Anterior cingulate cortex (tissue), 58 donors: ENCODE results near the gene CDH20.
"Not testable (repeated sequence)": the region's sequence is repeated elsewhere in the genome, so short reads cannot be mapped to it uniquely, and the experiment has no call there.

Experiments used
- DNase-seq, 58 donors: peaks; one replicate each; lab custom pipeline; 2025; lab: John Stamatoyannopoulos, UW

CDH20 gene

DNA sequence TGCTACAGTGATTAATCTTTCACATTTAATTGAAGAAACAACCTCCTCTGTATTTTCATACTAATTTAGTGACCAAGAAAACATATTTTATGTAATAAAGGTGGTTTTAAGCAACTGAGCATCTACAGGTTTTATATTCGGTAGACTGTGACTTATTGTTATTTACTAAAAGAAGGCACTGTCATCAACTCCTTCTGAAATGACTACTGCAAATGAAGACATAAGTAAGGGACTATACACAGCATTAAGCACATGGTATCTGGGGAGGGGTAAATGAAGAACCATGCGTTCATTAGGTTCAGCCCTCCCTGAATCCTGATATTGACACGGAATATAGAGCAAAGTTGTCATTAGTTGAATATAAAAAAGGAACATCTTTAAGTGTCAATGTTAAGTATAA, 4.3 kb downstream of the CDH20 start:
- no peak for DNase-seq

DNA sequence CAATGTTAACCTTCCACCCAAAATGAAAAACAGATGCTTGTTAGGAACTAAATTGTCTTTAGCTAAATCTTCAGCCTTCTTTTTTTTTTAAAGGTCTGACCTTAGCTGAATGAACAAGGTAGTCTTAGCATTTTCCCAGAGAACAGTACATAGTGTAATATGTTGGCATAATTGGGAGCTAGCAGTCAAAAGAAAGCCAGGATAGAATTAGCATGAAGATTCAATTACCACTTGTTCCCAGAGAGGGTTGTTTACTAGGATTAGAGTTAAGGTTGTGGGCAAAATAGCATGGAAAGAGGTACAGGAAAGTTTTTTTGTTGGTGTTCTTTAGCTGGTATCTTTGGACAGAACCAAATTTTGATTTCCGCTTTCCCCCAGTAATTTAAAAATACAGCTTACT, 6.9 kb downstream of the CDH20 start:
- DNase-seq = peak in 1 of 58 donors; percentile 16

DNA sequence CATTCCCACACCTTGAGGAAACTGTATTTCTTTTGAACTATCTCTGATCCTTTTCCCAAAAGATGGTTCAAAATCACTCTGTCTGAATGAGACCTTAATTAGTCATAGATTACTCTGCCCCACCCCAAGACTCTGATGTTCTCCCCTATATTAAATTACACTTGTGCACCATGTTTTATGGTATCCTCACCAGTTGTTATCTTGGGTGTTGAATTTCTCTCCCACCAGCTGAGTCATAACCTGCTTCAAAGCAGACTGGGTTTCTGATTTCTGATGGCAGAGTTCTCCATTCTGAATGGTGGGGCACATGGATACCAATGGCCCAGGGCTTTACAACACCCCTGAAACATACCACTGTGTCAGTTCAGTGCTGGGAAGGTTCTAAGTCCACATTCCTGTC, 15.0 kb downstream of the CDH20 start:
- DNase-seq = no peak

DNA sequence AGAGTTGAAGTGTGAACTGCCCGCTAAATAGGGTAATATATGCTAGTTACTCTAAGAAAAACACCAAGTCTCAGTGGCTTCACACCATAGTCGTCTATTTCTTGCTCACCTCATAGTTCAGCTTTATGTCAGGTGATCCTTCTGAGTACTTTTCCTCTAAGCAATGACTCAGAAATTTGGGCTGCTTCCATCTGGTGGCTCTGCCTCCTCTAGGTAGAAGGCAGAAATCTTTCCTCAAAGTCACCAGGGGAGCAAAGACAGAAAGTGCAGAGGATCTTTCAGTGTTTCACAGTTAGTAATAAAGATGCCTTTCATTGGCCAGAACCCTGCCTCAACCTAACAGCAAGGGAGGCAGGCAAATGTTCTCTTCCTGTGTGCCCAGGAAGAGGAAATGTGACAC, 17.3 kb downstream of the CDH20 start:
- no peak for DNase-seq

DNA sequence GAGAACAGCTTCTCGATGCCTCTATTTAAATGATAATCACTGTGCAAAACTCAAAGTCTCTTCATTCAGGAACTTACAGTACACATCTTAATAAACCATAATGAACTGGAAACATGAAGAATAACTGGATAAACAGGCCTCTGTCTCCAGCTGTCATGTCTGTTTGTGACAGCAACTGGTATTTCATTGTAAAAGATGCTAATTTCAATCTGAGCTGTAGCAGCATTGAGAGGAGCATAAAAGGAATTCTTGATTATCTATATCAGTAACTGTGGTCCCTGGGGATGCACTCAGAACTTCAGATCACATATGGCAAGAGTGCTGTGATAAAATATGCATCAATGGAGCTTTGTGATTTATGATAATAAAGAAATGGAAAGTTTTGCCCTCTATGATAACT, 18.8 kb downstream of the CDH20 start:
- no peak for DNase-seq

DNA sequence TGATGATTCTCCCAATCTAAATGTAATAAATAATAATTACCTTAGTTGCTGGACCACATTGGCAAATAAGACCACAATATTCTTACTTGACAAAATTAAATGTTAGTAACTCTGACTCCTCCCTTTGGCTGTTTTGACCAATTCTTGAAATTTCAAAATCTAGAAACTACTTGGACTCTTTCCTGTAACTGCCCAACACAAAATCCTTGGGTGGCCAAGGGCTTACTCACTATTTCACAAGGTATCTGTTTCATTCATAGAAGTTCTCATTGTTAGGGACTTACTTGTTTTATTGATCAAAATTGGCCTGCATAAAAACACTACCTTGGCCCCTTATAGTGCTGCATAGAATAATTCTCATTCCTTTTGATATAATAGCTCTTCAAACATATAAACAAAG, 19.4 kb downstream of the CDH20 start:
- DNase-seq = no peak

DNA sequence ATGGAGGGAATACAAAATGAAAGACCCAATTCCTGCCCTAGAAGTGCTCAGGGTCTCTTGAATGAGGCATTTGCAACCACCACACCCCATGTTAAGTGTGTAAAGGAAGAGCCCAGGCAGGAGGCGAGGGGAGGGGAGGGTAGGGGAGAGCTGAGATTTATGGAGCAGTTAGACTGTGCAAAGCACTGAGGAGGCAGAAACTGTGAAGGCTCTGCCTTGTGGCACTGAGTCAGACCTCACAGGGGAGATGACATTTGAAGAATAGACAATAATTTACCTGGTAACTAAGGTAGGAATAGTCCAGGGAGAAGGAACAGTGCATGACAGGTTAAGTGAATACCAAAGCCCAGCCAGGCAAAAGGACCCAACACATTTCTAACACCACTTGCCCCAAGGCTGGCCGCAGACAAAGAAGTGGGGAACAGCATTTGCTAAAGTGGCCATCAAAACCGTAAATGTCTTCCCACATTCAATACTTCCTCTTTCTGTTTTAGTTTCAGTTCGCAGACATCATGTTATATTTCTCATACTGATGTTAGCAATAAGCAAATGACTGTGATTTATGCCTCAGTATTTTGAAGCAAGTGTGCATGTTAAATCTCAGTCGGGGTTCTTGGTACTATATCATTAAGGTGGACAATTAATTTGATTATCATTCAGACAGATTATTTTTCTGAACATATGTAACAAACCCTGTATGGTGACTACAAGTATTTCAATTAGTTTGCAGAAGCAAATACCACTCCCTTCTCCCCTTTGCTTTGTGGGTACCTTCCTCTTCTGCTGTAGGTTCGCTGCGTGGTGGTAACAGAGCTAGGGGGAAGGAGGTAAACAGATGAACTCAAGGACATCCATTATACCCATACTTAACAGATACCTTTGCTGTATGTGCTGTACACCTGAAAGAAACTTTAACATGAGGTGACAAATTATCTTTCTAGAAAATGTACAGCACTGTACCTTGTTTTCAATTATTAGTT, 27.5 kb downstream of the CDH20 start:
- DNase-seq = no peak

DNA sequence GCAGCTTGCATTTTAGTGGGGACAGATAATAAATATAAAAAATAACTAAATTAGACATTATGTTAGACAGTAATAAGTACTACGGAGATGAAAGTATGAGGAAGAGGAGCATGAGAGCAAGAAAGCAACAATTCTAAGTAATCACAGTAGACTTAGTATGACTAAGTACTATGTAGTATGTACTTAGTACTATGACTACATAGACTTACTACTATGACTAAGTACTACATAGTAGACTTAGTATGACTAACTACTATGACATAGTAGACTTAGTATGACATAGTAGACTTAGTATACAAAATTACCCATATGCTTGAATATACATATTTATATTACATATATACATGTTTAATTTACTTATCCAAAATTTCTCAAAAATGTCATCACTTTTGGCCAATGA, 29.3 kb downstream of the CDH20 start:
- no peak for DNase-seq

DNA sequence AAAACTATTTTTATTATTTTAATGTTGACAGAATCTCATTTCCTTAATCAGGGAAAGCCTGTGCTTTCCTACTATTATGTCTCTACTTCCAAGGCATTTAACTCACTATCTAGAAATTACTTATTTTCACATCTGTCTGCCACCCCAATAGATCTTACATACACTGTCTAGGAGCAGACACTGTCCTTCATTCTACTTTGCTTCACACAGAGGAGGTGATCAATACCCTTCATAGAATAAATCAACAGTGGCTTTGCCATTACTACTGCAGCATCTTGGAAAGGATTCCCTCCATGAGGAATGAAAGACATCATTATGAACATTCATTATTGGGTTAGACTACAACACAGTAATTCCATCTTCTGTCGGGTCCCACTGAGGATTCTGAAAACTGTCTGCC, 31.7 kb downstream of the CDH20 start:
- DNase-seq = no peak

DNA sequence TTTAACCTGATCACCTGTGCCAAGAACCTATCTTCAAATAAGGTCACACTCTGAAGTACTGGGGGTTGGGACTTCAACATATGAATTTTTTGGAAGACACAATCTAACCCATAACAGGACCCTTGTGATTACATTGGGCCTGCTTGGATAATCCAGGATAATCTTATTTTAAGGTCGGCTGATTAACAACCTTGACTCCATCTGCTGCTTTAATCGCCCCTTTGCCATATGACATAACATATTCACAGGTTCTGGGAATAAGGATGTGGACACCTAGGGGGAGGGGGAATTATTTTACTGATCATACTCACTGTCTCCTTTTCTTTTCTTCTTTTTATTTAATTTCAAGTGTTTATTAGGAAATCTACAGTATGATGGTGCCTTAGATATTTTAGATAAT, 34.8 kb downstream of the CDH20 start:
- no peak for DNase-seq

DNA sequence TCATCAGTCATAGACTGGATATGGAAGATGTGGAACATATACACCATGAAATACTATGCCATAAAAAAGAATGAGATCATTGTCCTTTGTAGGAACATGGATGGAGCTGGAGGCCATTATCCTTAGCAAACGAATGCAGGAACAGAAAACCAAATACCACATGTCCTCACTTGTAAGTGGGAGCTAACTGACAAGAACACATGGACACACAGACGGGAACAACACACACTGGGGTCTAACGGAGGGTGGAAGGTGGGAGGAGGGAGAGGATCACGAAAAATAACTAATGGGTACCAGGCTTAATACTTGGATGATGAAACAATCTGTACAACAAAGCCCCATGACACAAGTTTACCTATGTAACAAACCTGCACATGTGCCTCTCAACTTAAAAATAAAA, 36.4 kb downstream of the CDH20 start:
- DNase-seq = not testable (repeated sequence)

DNA sequence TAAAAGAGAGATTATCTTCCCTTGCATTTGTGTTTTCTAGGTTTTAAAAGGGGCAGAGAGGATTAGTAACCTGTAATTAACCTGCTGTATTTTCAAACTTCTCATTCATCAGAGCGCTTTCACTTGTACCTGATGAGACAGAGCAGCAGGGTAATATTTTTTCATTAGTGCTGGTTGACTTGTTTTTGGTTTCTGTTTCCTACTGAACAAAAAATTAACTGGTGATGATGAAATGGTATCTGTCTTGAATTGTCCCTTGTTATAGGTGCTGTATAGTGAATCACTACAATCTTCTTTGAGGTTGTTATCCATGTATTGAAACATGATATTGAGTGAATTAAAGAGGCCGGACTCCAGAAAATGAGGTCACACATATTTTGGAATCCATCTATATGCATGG, 37.9 kb downstream of the CDH20 start:
- no peak for DNase-seq

DNA sequence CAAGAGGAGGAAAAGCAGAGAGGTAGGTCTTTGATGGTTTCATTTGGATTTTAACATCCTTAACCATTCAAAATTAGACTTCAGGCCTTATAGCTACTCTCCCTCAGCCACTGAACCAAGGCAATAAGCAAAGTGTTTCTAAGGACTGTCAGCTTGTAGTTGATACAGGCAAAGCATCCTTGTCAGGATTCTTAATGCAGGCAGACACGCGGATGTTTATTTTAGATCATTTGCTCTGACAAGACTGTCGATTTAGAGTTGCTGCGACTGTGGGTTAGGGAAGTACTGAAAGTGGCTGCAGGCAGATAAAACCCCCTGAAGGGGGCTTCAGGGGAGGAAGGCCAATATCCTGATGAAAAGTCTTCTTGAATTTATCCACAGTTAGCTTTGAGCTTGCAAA, 46.6 kb downstream of the CDH20 start:
- DNase-seq = no peak

DNA sequence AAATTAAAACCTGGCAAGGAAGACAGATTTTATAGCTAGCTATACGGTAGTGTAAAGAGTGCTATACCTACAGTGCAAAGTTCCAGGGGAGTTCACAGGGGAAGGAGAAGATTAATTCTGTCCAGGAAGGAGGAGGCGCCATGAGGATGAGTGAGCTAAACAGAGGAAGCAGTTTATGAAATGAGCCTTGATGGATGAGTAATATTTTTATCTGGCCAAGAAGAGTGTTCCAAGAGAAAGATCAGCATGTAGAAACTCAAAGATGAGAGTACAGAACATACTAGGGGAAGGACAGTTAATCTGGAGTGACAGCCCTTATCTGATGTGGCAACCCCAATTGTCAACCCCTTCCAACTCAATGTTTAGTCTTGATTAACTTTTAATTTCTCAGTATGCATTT, 54.8 kb downstream of the CDH20 start:
- no peak for DNase-seq

DNA sequence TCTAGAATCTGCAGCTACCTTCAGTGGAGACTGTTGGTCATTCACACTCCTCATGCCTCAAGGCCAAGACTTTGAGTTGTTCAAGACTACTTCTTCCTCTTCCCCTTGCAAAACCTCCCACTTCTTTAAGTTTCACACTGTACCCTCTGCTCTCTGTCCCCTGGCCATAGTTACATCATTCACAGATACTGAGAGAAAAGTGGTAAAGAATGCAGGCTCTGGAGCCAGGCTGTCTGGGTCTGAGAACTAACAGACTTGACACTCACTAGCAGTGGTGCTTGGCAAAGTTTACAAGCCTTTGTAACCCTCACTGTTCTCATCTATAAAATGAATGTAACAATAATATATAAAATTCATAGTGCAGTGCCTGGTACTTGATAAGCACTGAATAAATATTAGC, 61.8 kb downstream of the CDH20 start:
- DNase-seq = no peak

DNA sequence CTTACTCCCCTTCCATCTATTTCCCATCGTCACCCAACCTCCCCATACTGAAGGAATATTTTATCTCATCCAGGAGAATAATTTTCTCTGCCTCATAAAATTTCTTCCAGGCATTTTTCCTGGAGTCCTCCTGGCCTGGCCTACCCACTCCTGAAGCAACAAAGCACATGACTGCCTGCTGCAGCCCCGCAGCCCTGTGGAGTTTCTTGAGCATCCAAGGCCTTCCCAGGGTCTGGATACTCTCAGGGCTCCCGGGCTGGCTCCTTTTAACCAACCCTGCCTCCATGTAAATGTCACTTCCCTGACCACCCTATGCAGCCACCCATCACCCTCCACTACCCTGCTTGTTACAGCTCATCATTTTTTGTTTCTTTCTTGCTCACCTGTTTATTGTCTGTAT, 64.0 kb downstream of the CDH20 start:
- no peak for DNase-seq

DNA sequence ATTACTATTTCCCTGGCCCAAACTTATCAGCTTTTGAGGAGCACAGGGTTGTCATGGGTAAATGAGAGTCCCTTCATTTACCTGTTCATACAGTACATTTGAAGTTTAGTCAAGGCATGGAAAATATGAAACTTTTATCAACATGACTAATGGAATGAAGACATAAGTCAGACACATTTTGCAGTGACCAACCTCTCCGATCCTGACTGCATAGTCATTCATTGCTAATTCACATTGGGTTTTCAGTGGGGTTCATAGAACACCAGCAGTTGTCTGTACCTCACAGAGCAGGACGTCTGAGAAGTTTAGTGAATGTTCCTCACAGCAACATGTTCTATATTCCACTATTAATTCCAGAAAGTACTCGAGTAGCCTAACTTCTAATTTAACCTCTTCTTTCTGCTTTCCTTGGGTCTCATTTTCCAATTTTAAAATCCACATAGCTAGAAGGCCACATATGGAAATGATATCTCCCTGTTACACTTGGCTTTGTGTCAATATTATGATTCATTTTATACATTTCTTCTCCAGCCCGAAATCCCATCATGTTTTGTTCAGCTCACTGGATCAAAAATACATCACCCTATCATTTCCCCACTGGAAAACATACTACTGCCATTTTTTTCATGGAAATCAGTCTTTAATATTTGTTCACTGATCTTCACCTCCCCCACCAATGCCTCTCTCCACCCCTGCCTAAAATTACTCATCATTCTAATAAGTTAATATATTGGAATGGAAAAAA, 65.9 kb downstream of the CDH20 start:
- DNase-seq = no peak

DNA sequence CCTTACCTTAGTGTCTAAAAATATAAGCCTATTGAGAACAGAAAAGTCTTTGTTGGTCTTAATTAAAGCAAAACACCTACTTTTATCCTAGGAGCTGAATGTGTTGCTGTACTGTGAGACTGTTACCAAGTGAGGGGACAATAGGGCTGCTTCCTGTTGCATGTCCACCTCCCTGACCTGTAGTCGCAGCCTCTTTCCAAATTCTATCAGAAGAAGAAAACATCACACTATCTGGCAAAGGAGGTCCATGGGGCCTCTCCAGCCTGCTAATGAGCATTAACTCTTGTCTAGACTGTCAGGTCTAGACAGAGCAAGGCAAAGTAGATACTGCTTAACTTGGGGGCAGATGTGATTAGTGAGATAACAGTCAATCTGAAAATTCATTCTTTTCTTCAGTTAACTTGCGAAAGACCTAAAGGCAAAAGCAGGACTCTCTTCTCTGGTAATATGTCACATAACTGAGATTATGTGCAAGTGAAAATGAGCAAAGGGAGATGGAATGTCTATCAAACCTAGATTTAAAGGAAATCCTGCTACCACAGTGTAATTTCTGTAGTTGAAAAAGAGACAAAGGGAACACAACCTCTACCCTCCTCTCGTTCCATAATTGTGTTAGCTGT, 66.9 kb downstream of the CDH20 start:
- peak in 1 of 58 donors; percentile 8 for DNase-seq

DNA sequence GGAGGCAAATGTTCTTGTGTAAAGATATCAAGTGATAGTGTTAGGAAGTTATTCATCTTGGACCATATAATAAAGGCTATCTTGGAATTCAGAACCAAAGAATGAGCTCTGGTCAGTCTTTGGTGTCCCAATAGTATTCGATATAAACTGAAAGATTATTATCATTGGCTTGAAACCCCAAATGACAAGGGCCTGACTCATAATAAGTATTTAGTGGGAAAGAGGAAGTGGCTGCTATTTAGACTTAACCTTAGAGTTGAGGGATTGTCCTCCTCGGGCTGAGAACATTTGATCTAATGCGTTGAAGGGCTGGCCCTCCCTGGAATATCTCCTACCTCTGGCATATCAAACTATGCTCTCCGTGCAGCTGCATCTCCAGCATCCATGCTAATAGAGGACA, 67.5 kb downstream of the CDH20 start:
- DNase-seq = no peak

DNA sequence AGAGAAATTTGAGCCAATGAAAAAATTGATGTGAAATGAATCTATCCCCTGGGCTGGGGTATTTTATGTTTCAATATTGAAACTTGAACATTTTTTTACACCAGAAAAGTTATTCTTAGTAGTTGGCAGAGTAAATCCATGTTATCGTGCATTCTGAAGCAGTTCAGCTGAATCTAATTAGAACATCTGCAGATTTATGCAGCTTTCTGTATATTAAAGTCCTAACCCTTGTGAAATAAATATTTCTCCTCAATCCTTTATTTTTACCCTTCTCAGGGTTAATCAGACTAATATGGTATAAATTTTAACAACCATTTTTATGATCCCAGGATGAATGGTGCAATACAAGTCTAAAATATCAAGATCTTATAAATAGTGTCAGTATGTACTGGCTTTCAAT, 69.5 kb downstream of the CDH20 start:
- DNase-seq = no peak

DNA sequence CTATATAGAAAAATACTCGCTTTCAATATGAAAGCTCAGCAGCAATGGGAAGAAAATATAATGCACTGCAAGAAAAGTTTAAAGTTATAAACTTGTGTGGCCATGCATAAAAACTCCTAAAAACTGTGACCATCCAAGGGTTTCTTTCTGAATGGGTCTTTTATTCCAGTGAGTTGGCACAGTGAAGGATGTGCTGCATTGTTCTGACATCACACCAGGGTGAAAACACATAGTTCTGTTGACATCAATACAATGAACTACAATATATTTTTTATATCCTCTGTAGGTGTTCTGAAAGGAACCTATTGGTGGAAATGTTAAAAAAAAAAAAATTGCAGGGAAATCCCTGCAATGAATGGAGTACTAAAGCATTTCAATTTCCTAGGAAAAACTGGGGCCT, 80.2 kb downstream of the CDH20 start:
- peak in 7 of 58 donors; percentile 5 to 65 (median 15) for DNase-seq
